Right renal cortex interstitium (tissue), 3 donors: ENCODE data around the gene ACAA2. TPM values are rescaled to one million over a fixed set of nuclear protein-coding genes. Genes with fewer than 3 reads are reported as not detected.

Experiments used
- DNase-seq, 3 donors: peaks; one replicate each; pipeline ENCODE4 v3.0.0-alpha.2; 2013; ENCODE audit warnings: low read depth in 3 of 3, low spot score in 2 of 3
- polyA plus RNA-seq, 3 donors: library from polyadenylated mRNA; unstranded; fragments of 120-200 nt; gene quantifications; one replicate each; pipeline ENCODE4 v1.2.1, GENCODE V29; 2013; ENCODE audit not compliant: insufficient read length in 3 of 3

Gene ACAA2
- polyA plus RNA-seq, 3 donors: 255 to 299 (median 279) TPM

- peak in 2 of 3 donors; percentile 21 to 43 for DNase-seq
Observed at GRCh38 chr18:49768051-49768391, 45.3 kb downstream of the ACAA2 start.

- no peak for DNase-seq
Observed at GRCh38 chr18:49767111-49768050, 46.0 kb downstream of the ACAA2 start.

- DNase-seq: no peak
Observed at GRCh38 chr18:49766646-49767045, 46.7 kb downstream of the ACAA2 start.

GRCh38 chr18:49764032-49764431 is 49.3 kb downstream of the ACAA2 start:
- no peak for DNase-seq

- no peak for DNase-seq
Observed at GRCh38 chr18:49763590-49763989, 49.7 kb downstream of the ACAA2 start.

GRCh38 chr18:49762191-49763077 is 50.9 kb downstream of the ACAA2 start:
- no peak for DNase-seq

- no peak for DNase-seq
Observed at GRCh38 chr18:49761771-49762170, 51.6 kb downstream of the ACAA2 start.

GRCh38 chr18:49758263-49758610 is 55.1 kb downstream of the ACAA2 start:
- no peak for DNase-seq

GRCh38 chr18:49757513-49758262 is 55.6 kb downstream of the ACAA2 start:
- DNase-seq: no peak

GRCh38 chr18:49756671-49757362 is 56.5 kb downstream of the ACAA2 start:
- no peak for DNase-seq

GRCh38 chr18:49756135-49756534 is 57.2 kb downstream of the ACAA2 start:
- DNase-seq: no peak

- no peak for DNase-seq
Observed at GRCh38 chr18:49755489-49755888, 57.8 kb downstream of the ACAA2 start.

GRCh38 chr18:49754866-49755265 is 58.5 kb downstream of the ACAA2 start:
- DNase-seq: no peak

GRCh38 chr18:49753643-49754042 is 59.7 kb downstream of the ACAA2 start:
- DNase-seq: no peak

- no peak for DNase-seq
Observed at GRCh38 chr18:49752095-49752457, 61.3 kb downstream of the ACAA2 start.

GRCh38 chr18:49751427-49752094 is 61.8 kb downstream of the ACAA2 start:
- DNase-seq: no peak

GRCh38 chr18:49749563-49749962 is 63.8 kb downstream of the ACAA2 start:
- no peak for DNase-seq

GRCh38 chr18:49747876-49748275 is 65.5 kb downstream of the ACAA2 start:
- DNase-seq: no peak

GRCh38 chr18:49745045-49746014 is 68.0 kb downstream of the ACAA2 start:
- DNase-seq: no peak
